Hepatocyte (in vitro differentiated cells): ENCODE results near the gene P4HTM. TPM values are rescaled to one million over a fixed set of nuclear protein-coding genes. Genes with fewer than 3 reads are reported as not detected.
A peak's percentile ranks its signal among the peaks of the same experiment; 100 is the strongest.

Experiments used
- DNase-seq: peaks from one replicate; pipeline ENCODE4 v3.0.0-alpha.2; 2016; ENCODE audit warnings: low spot score
- H2AFZ ChIP-seq: fragments of 200-600 bp; sonication (generic); 2 replicates; pipeline ENCODE4 v1.6.0; 2016; ENCODE audit warnings: antibody characterized with exemption, mild to moderate bottlenecking
- H3K27ac ChIP-seq: fragments of 200-600 bp; sonication (generic); 2 replicates; pipeline ENCODE4 v1.5.1; 2016; ENCODE audit warnings: mild to moderate bottlenecking
- H3K27me3 ChIP-seq: fragments of 200-600 bp; sonication (generic); 2 replicates; pipeline ENCODE4 v1.6.1; 2016
- H3K36me3 ChIP-seq: fragments of 200-600 bp; sonication (generic); replicated peaks from 2 replicates; pipeline ENCODE4 v1.5.1; 2016; ENCODE audit warnings: low read depth; ENCODE audit not compliant: insufficient read depth
- H3K4me1 ChIP-seq: fragments of 200-600 bp; sonication (generic); 2 replicates; pipeline ENCODE4 v1.5.1; 2016; ENCODE audit warnings: mild to moderate bottlenecking, moderate library complexity; ENCODE audit not compliant: insufficient read depth
- H3K4me2 ChIP-seq: fragments of 200-600 bp; sonication (generic); 2 replicates; pipeline ENCODE4 v1.6.0; 2016
- H3K4me3 ChIP-seq: fragments of 200-600 bp; sonication (generic); 2 replicates; pipeline ENCODE4 v1.5.1; 2016; ENCODE audit warnings: mild to moderate bottlenecking
- H3K79me2 ChIP-seq: fragments of 200-600 bp; sonication (generic); 2 replicates; pipeline ENCODE4 v1.6.0; 2017; ENCODE audit warnings: mild to moderate bottlenecking
- H3K9me2 ChIP-seq: fragments of 200-600 bp; sonication (generic); replicated peaks from 2 replicates; pipeline ENCODE4 v1.6.0; 2017; ENCODE audit warnings: mild to moderate bottlenecking; ENCODE audit not compliant: insufficient read depth
- H3K9me3 ChIP-seq: fragments of 200-600 bp; sonication (generic); 2 replicates; pipeline ENCODE4 v1.5.1; 2016; ENCODE audit warnings: low read depth, mild to moderate bottlenecking
- H4K20me1 ChIP-seq: fragments of 200-600 bp; sonication (generic); 2 replicates; pipeline ENCODE4 v1.6.0; 2016; ENCODE audit warnings: mild to moderate bottlenecking; ENCODE audit not compliant: insufficient read depth, poor library complexity, severe bottlenecking
- CTCF ChIP-seq: fragments of 200-600 bp; sonication (generic); IDR thresholded peaks from 2 replicates; pipeline ENCODE4 v1.5.1; 2016; ENCODE audit warnings: antibody characterized with exemption, mild to moderate bottlenecking; ENCODE audit not compliant: poor library complexity
- EZH2 ChIP-seq: fragments of 200-600 bp; sonication (generic); IDR thresholded peaks from 2 replicates; pipeline ENCODE4 v1.6.1; 2016; ENCODE audit warnings: antibody characterized with exemption, mild to moderate bottlenecking, borderline replicate concordance
- EZH2phosphoT487 ChIP-seq: fragments of 200-600 bp; sonication (generic); IDR thresholded peaks from one replicate; pipeline ENCODE4 v1.6.1; 2018; ENCODE audit warnings: antibody characterized with exemption, mild to moderate bottlenecking, low read depth, moderate library complexity; ENCODE audit not compliant: unreplicated experiment, severe bottlenecking
- WGBS: methylation state at CpG from one replicate; pipeline ENCODE4 v1.1.6; 2016; ENCODE audit warnings: low lambda C conversion rate; ENCODE audit errors: missing lambda C conversion rate; 5-methylcytosine and 5-hydroxymethylcytosine counted together
- polyA plus RNA-seq: library from polyadenylated mRNA; unstranded; fragments of >200 nt; fragmentation: Nextera tagmentation; extraction: Ambion mirVana; gene quantifications from 2 replicates; pipeline ENCODE4 v1.2.1, GENCODE V29; 2016
- total RNA-seq: library from RNA; depleted of rRNA; stranded (reverse); fragments of >200 nt; gene quantifications from 2 replicates; pipeline ENCODE4 v1.2.3, GENCODE V29; 2014

The P4HTM gene
- total and polyA plus RNA-seq, 2 experiments from 2014 or later: 42.5 to 85.3 TPM

DNA sequence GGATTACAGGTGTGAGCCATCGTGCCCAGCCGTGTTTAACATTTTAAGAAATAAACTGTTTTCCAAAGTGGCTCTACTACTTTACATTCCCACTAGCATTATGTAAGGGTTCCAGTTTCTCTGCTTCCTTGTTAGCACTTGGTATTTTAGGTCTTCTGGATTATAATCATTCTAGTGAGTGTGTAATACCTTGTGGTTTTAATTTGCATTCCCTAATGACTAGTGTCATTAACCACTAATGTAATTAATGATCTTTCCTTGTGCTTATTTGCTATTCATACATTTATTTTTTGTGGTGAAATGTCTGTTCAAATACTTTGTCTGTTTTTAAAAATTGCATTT, 40.7 kb upstream of the P4HTM start:
- no peaks in the 10 kb centered on the region for H3K4me1 ChIP-seq
- WGBS: 69% methylated on average over 2 of the region's 2 CpGs
- H3K4me3 ChIP-seq: no peak overlapping the region
- H3K4me2 ChIP-seq: no peak overlapping the region
- no peak overlapping the region for H3K27ac ChIP-seq
- H3K9me3 ChIP-seq: no peaks in the 10 kb centered on the region
- H2AFZ ChIP-seq: no peak overlapping the region
- no peaks in the 10 kb centered on the region for H4K20me1 ChIP-seq
- peaks cover 73% of the 10 kb centered on the region for H3K79me2 ChIP-seq
- H3K9me2 ChIP-seq: no peaks in the 10 kb centered on the region
- TF ChIP-seq EZH2phosphoT487: no peak
- no peak for DNase-seq
- no peaks in the 10 kb centered on the region for H3K27me3 ChIP-seq
- H3K36me3 ChIP-seq: no peaks in the 10 kb centered on the region

GRCh38 chr3:48950051-48950450, 40.0 kb upstream of the P4HTM start:
- H2AFZ ChIP-seq: no peak overlapping the region
- no peaks in the 10 kb centered on the region for H3K27me3 ChIP-seq
- TF ChIP-seq EZH2 (no peak), CTCF (no peak), EZH2phosphoT487 (no peak)
- no peaks in the 10 kb centered on the region for H4K20me1 ChIP-seq
- no peak for DNase-seq
- H3K9me2 ChIP-seq: no peaks in the 10 kb centered on the region
- no peak overlapping the region for H3K27ac ChIP-seq
- H3K79me2 ChIP-seq: peaks cover 71% of the 10 kb centered on the region
- no peaks in the 10 kb centered on the region for H3K36me3 ChIP-seq
- WGBS: 90% methylated on average over 1 of the region's 1 CpG
- no peak overlapping the region for H3K4me2 ChIP-seq
- no peaks in the 10 kb centered on the region for H3K4me1 ChIP-seq
- H3K9me3 ChIP-seq: no peaks in the 10 kb centered on the region
- H3K4me3 ChIP-seq: no peak overlapping the region

- H3K9me3 ChIP-seq: no peaks in the 10 kb centered on the region
- H3K9me2 ChIP-seq: no peaks in the 10 kb centered on the region
- H3K4me2 ChIP-seq: no peak overlapping the region
- no peak for DNase-seq
- no peak overlapping the region for H3K4me3 ChIP-seq
- H3K27ac ChIP-seq: no peak overlapping the region
- H4K20me1 ChIP-seq: no peaks in the 10 kb centered on the region
- peaks cover 71% of the 10 kb centered on the region for H3K79me2 ChIP-seq
- TF ChIP-seq EZH2 (no peak), CTCF (no peak), EZH2phosphoT487 (no peak)
- no peaks in the 10 kb centered on the region for H3K27me3 ChIP-seq
- no peak overlapping the region for H2AFZ ChIP-seq
- H3K4me1 ChIP-seq: no peaks in the 10 kb centered on the region
- H3K36me3 ChIP-seq: no peaks in the 10 kb centered on the region
- 96% methylated on average over 4 of the region's 4 CpGs for WGBS
These were observed 38.3 kb upstream of the P4HTM start for GRCh38 chr3:48951764-48952163.

- Histone ChIP-seq H3K4me3 (no peak overlapping the region), H3K9me3 (no peaks in the 10 kb centered on the region), H2AFZ (no peak overlapping the region), H3K79me2 (peaks cover 77% of the 10 kb centered on the region), H3K9me2 (no peaks in the 10 kb centered on the region), H3K4me1 (no peaks in the 10 kb centered on the region), H4K20me1 (no peaks in the 10 kb centered on the region), H3K36me3 (no peaks in the 10 kb centered on the region), H3K4me2 (no peak overlapping the region), H3K27ac (no peak overlapping the region), H3K27me3 (no peaks in the 10 kb centered on the region)
- TF ChIP-seq EZH2: no peak
- TF ChIP-seq EZH2phosphoT487: no peak
- peak; percentile 46 for TF ChIP-seq CTCF
- 89% methylated on average over 8 of the region's 8 CpGs for WGBS
- DNase-seq: peak; percentile 56
These were observed 37.4 kb upstream of the P4HTM start for GRCh38 chr3:48952510-48953118.
